H1 (cell line): ENCODE measurements around the gene ICAM2. TPM values are rescaled to one million over a fixed set of nuclear protein-coding genes. Genes with fewer than 3 reads are reported as not detected.

Source experiments
- CTCF ChIA-PET: fragments of 300-600 bp; sonication (Branson Sonifier 250); formaldehyde crosslinking; loops from one replicate; lab custom pipeline; 2021; ENCODE audit not compliant: partially characterized antibody; lab: Charles Lee
- POLR2A ChIA-PET: fragments of 300-600 bp; sonication (Branson Sonifier 250); formaldehyde crosslinking; loops from one replicate; lab custom pipeline; 2021; ENCODE audit warnings: inconsistent platforms; ENCODE audit not compliant: partially characterized antibody; lab: Charles Lee
- DNase-seq, 2 experiments: peaks; one replicate each; pipeline versions ENCODE4 v3.0.0 to v3.0.0-alpha.2; 2010 to 2022; ENCODE audit warnings: low spot score in 2 of 2, low read depth in 1 of 2, mixed read lengths in 1 of 2
- FAIRE-seq: peaks from 2 replicates; lab custom pipeline; 2011; peaks lifted over from hg19 to GRCh38; lab: Jason Lieb, UNC
- H2AFZ ChIP-seq: 2 replicates; pipeline ENCODE4 v1.8.1; 2012; ENCODE audit warnings: low read length, inconsistent platforms
- H2AK5ac ChIP-seq: 2 replicates; pipeline ENCODE4 v1.6.1; 2013; ENCODE audit warnings: low read depth, low read length
- H2BK120ac ChIP-seq: replicated peaks from 2 replicates; pipeline ENCODE3; 2013; ENCODE audit warnings: low read depth, low read length, inconsistent platforms
- H2BK12ac ChIP-seq: 2 replicates; pipeline ENCODE4 v1.6.1; 2013; ENCODE audit warnings: low read depth, low read length
- H2BK15ac ChIP-seq: 2 replicates; pipeline ENCODE4 v1.6.1; 2013; ENCODE audit warnings: low read length
- H2BK20ac ChIP-seq: 2 replicates; pipeline ENCODE4 v1.6.1; 2013; ENCODE audit warnings: low read length
- H2BK5ac ChIP-seq: 2 replicates; pipeline ENCODE4 v1.6.1; 2013; ENCODE audit warnings: low read depth, low read length
- H3K14ac ChIP-seq: 2 replicates; pipeline ENCODE4 v1.6.1; 2013; ENCODE audit warnings: inconsistent platforms; ENCODE audit not compliant: insufficient read length
- H3K18ac ChIP-seq: 2 replicates; pipeline ENCODE4 v1.6.1; 2013; ENCODE audit warnings: low read length; ENCODE audit errors: extremely low read depth
- H3K23ac ChIP-seq: 2 replicates; pipeline ENCODE4 v1.6.1; 2013; ENCODE audit warnings: inconsistent platforms; ENCODE audit not compliant: insufficient read length
- H3K23me2 ChIP-seq: 2 replicates; pipeline ENCODE4 v1.6.1; 2013; ENCODE audit warnings: low read depth, low read length
- H3K27ac ChIP-seq: 2 replicates; pipeline ENCODE4 v1.6.1; 2011; ENCODE audit warnings: low read depth, low read length, inconsistent platforms
- H3K27me3 ChIP-seq, 4 experiments: replicated peaks in 1 of 4; 1 replicate in 1 of 4; 2 replicates in 3 of 4; pipeline versions ENCODE4 v1.6.1 to v1.8.1; 2011 to 2013; ENCODE audit warnings: low read length in 3 of 4, mild to moderate bottlenecking in 3 of 4, inconsistent platforms in 2 of 4, mixed read lengths in 2 of 4, moderate library complexity in 1 of 4; ENCODE audit not compliant: control insufficient read depth in 3 of 4, insufficient read depth in 3 of 4; ENCODE audit errors: extremely low read depth in 1 of 4
- H3K36me3 ChIP-seq, 4 experiments: 2 replicates each; pipeline versions ENCODE4 v1.6.1 to v1.8.1; 2011 to 2013; ENCODE audit warnings: mild to moderate bottlenecking in 4 of 4, low read length in 3 of 4, moderate library complexity in 2 of 4, control low read depth in 1 of 4, inconsistent platforms in 1 of 4; ENCODE audit not compliant: insufficient read depth in 4 of 4, control insufficient read depth in 2 of 4
- H3K4ac ChIP-seq: replicated peaks from 2 replicates; pipeline ENCODE3; 2013; ENCODE audit warnings: low read length, low read depth, mixed read lengths, inconsistent platforms; ENCODE audit not compliant: insufficient read length
- H3K4me1 ChIP-seq, 4 experiments: replicated peaks in 1 of 4; 1 replicate in 1 of 4; 2 replicates in 3 of 4; pipeline versions ENCODE4 v1.6.1 to v1.8.1; 2011 to 2013; ENCODE audit warnings: low read length in 3 of 4, inconsistent platforms in 2 of 4, mixed read lengths in 1 of 4; ENCODE audit not compliant: insufficient read depth in 4 of 4, control insufficient read depth in 3 of 4
- H3K4me2 ChIP-seq, 2 experiments: 2 replicates each; pipeline versions ENCODE4 v1.6.1 to v1.8.1; 2011 to 2013; ENCODE audit warnings: low read depth in 2 of 2, low read length in 2 of 2, control low read depth in 1 of 2, inconsistent platforms in 1 of 2, mild to moderate bottlenecking in 1 of 2; ENCODE audit not compliant: insufficient read depth in 1 of 2
- H3K4me3 ChIP-seq, 4 experiments: fragments of 200-600, 300-600 bp in 1 of 4; sonication (generic), shearing (Covaris generic), sonication (Bioruptor Twin) in 1 of 4; 2 replicates each; pipeline versions ENCODE4 v1.5.1 to v1.8.1; 2011 to 2016; ENCODE audit warnings: low read length in 4 of 4, low read depth in 3 of 4, control low read depth in 2 of 4, inconsistent platforms in 2 of 4, mild to moderate bottlenecking in 2 of 4, mixed read lengths in 1 of 4, moderate library complexity in 1 of 4; ENCODE audit not compliant: insufficient read depth in 2 of 4; ENCODE audit errors: extremely low read depth in 1 of 4
- H3K56ac ChIP-seq: replicated peaks from 2 replicates; pipeline ENCODE3; 2013; ENCODE audit warnings: low read depth, mild to moderate bottlenecking, mixed read lengths, low read length, inconsistent platforms; ENCODE audit not compliant: insufficient read length
- H3K79me1 ChIP-seq: 2 replicates; pipeline ENCODE4 v1.6.1; 2013; ENCODE audit warnings: low read depth, low read length, control low read depth
- H3K79me2 ChIP-seq, 2 experiments: 2 replicates each; pipeline versions ENCODE4 v1.6.1 to v1.8.1; 2012 to 2013; ENCODE audit warnings: low read length in 2 of 2, mild to moderate bottlenecking in 2 of 2, inconsistent platforms in 1 of 2; ENCODE audit not compliant: insufficient read depth in 2 of 2, control insufficient read depth in 1 of 2
- H3K9ac ChIP-seq, 4 experiments: replicated peaks in 1 of 4; 1 replicate in 1 of 4; 2 replicates in 3 of 4; pipeline versions ENCODE4 v1.6.1 to v1.8.1; 2011 to 2013; ENCODE audit warnings: low read depth in 3 of 4, low read length in 3 of 4, control low read depth in 2 of 4, mild to moderate bottlenecking in 2 of 4, moderate library complexity in 2 of 4, inconsistent platforms in 1 of 4; ENCODE audit errors: extremely low read depth in 1 of 4
- H3K9me3 ChIP-seq, 2 experiments: 2 replicates each; pipeline versions ENCODE4 v1.6.1 to v1.8.1; 2012 to 2013; ENCODE audit warnings: mild to moderate bottlenecking in 2 of 2, moderate library complexity in 2 of 2, control low read depth in 1 of 2, inconsistent platforms in 1 of 2, low read depth in 1 of 2, low read length in 1 of 2, mixed read lengths in 1 of 2; ENCODE audit not compliant: insufficient read depth in 2 of 2
- H4K20me1 ChIP-seq, 2 experiments: replicated peaks in 1 of 2; 2 replicates each; pipeline versions ENCODE3 to v1.8.1; 2011 to 2013; ENCODE audit warnings: inconsistent platforms in 2 of 2, low read length in 2 of 2, mild to moderate bottlenecking in 1 of 2; ENCODE audit not compliant: insufficient read depth in 2 of 2, control insufficient read depth in 1 of 2
- H4K5ac ChIP-seq: 2 replicates; pipeline ENCODE4 v1.6.1; 2013; ENCODE audit warnings: low read length, low read depth, mixed read lengths, inconsistent platforms; ENCODE audit not compliant: insufficient read length
- H4K8ac ChIP-seq: 2 replicates; pipeline ENCODE4 v1.8.0; 2013; ENCODE audit warnings: mild to moderate bottlenecking, moderate library complexity, low read length, inconsistent platforms; ENCODE audit not compliant: insufficient read depth; ENCODE audit errors: extremely low read depth
- H4K91ac ChIP-seq: replicated peaks from 2 replicates; pipeline ENCODE3; 2013; ENCODE audit warnings: low read length, mixed read lengths, inconsistent platforms; ENCODE audit not compliant: insufficient read length
- BACH1 ChIP-seq: IDR thresholded peaks from 2 replicates; pipeline ENCODE4 v1.6.1; 2012; ENCODE audit warnings: low read length, improper control_type of control experiment
- BRCA1 ChIP-seq: IDR thresholded peaks from 2 replicates; pipeline ENCODE4 v1.6.1; 2012; ENCODE audit warnings: low read depth, low read length, improper control_type of control experiment
- GABPA ChIP-seq: IDR thresholded peaks from 2 replicates; pipeline ENCODE4 v1.6.1; 2011; ENCODE audit warnings: mild to moderate bottlenecking, low read length, moderate library complexity, borderline replicate concordance; ENCODE audit not compliant: insufficient read depth
- HDAC2 ChIP-seq, 2 experiments: fragments of 300-600 bp in 1 of 2; sonication (generic) in 1 of 2; IDR thresholded peaks; 2 replicates each; pipeline ENCODE4 v1.6.1; 2011 to 2012; ENCODE audit warnings: low read depth in 2 of 2, low read length in 2 of 2, mild to moderate bottlenecking in 2 of 2, moderate library complexity in 2 of 2, borderline replicate concordance in 1 of 2, inconsistent platforms in 1 of 2
- NRF1 ChIP-seq: IDR thresholded peaks from 2 replicates; pipeline ENCODE4 v1.6.1; 2011; ENCODE audit warnings: mild to moderate bottlenecking, low read depth, low read length, improper control_type of control experiment
- POLR2AphosphoS5 ChIP-seq: IDR thresholded peaks from 2 replicates; pipeline ENCODE4 v1.6.1; 2011; ENCODE audit warnings: low read depth, low read length
- RFX5 ChIP-seq: IDR thresholded peaks from 2 replicates; pipeline ENCODE4 v1.6.1; 2011; ENCODE audit warnings: low read depth, low read length, improper control_type of control experiment, borderline replicate concordance
- SAP30 ChIP-seq: fragments of 300-600 bp; sonication (generic); IDR thresholded peaks from 2 replicates; pipeline ENCODE4 v1.7.1; 2012; ENCODE audit warnings: low read length, moderate library complexity, mild to moderate bottlenecking, inconsistent platforms; ENCODE audit not compliant: insufficient read depth, insufficient replicate concordance
- SIN3A ChIP-seq, 2 experiments: IDR thresholded peaks in 1 of 2; conservative IDR thresholded peaks in 1 of 2; 2 replicates each; pipeline ENCODE4 v1.6.1; 2011 to 2012; ENCODE audit warnings: low read length in 2 of 2, improper control_type of control experiment in 1 of 2, low read depth in 1 of 2, mild to moderate bottlenecking in 1 of 2
- SIRT6 ChIP-seq: IDR thresholded peaks from one replicate; pipeline ENCODE4 v1.7.1; 2012; ENCODE audit warnings: low read length, inconsistent platforms
- SP2 ChIP-seq: IDR thresholded peaks from 2 replicates; pipeline ENCODE4 v1.6.1; 2012; ENCODE audit warnings: mild to moderate bottlenecking, low read length, inconsistent platforms
- TEAD4 ChIP-seq: IDR thresholded peaks from 2 replicates; pipeline ENCODE4 v1.6.1; 2012; ENCODE audit warnings: low read depth, low read length, inconsistent platforms, mixed read lengths
- WGBS, 2 experiments: shearing (Covaris generic) in 1 of 2; methylation state at CpG; one replicate each; pipeline versions ENCODE4 v1.1.6 to v1.1.7; 2013 to 2015; ENCODE audit warnings: low lambda C conversion rate in 2 of 2, mixed read lengths in 2 of 2, inconsistent platforms in 1 of 2, low coverage in 1 of 2, missing lambda C conversion rate in 1 of 2; ENCODE audit not compliant: insufficient replicate concordance in 2 of 2, insufficient coverage in 1 of 2, insufficient read length in 1 of 2; ENCODE audit errors: extremely low coverage in 1 of 2, missing lambda C conversion rate in 1 of 2; 5-methylcytosine and 5-hydroxymethylcytosine counted together
- polyA plus RNA-seq, 7 experiments: library from polyadenylated mRNA; depleted of rRNA in 3 of 7; stranded (reverse) in 5 of 7; unstranded in 2 of 7; fragments of >200 nt in 5 of 7; fragments of 200-250 nt in 2 of 7; gene quantifications; 1 replicate in 5 of 7; 2 replicates in 1 of 7; 4 replicates in 1 of 7; pipeline versions ENCODE4 v1.2.1 to v1.2.3, GENCODE V29; 2011 to 2013; ENCODE audit warnings: missing spikeins in 2 of 7, mixed read lengths in 2 of 7
- total RNA-seq: library from RNA; stranded (reverse); fragmentation: NEBNext Ultra II Directional; extraction: Animal tissue kit (Norgen Biotek cat#: 25700); gene quantifications from 2 replicates; pipeline ENCODE4 v1.2.1, GENCODE V29; 2021
- TF ChIP-seq, protein P1 (sequence below): IDR thresholded peaks from 2 replicates; pipeline ENCODE4 v1.6.1; 2011; ENCODE audit warnings: low read length, improper control_type of control experiment

ICAM2 gene
- total and polyA plus RNA-seq, 2 of the 8 experiments (the other 6 are each of a cell fraction or from before 2014, with no cell fraction given) = 0.45 to 0.63 TPM

DNA sequence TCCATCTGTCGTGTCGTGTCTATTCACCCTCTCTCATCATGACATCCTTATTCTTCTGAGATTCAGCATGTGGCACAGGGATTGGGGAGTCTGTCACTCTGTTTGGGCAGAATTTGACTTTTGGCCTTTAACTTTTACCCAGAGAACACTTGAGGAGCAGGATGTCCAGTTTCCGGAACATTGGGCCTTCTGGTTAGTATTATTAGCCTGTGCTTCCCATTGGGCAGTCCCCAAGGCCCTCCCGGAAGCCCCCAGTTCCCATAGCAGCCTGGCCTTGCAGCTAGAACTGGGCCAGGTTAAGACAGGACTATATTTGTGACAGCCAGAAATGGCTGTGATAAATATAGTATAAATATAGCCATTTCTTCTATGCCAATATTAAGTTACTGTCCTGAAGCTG is 57.3 kb downstream of the ICAM2 start:
- no peak overlapping the region for H2BK120ac ChIP-seq
- H3K36me3 ChIP-seq = no peaks in the 10 kb centered on the region
- no peak overlapping the region for H3K23ac ChIP-seq
- CTCF ChIA-PET = interaction anchor here (1.0 to 4.6 kb wide), 6 partner anchors 12 to 52 kb away, joined by 3 to 19 read pairs (median 7); partner anchors contain the start of genes CD79B, CSHL1 and GH1
- no peak overlapping the region for H3K27ac ChIP-seq
- 0 out of 2 replicates have a peak, but pooled peaks cover 2% of the 10 kb centered on the region for H3K79me1 ChIP-seq
- H2BK12ac ChIP-seq = no peak overlapping the region
- no peak overlapping the region for H4K8ac ChIP-seq
- H4K5ac ChIP-seq = no peak overlapping the region
- H3K14ac ChIP-seq = no peak overlapping the region
- peaks cover 8% of the 10 kb centered on the region for H3K23me2 ChIP-seq
- no peaks in the 10 kb centered on the region for H3K27me3 ChIP-seq
- H3K18ac ChIP-seq = no peak overlapping the region
- H2BK20ac ChIP-seq = no peak overlapping the region
- FAIRE-seq (no peak), DNase-seq (no peak)
- H2AFZ ChIP-seq = no peak overlapping the region
- no peak overlapping the region for H2AK5ac ChIP-seq
- peaks cover 0 to 4% of the 10 kb centered on the region in 2 experiments for H4K20me1 ChIP-seq
- H2BK15ac ChIP-seq = no peak overlapping the region
- no peaks in the 10 kb centered on the region for H3K79me2 ChIP-seq
- H3K4ac ChIP-seq = no peak overlapping the region
- peaks cover 0 to 20% (median 9%) of the 10 kb centered on the region in 4 experiments; a peak in 6 of 7 replicates for H3K4me1 ChIP-seq
- no peak overlapping the region for H3K56ac ChIP-seq
- WGBS, 2 experiments = 97% methylated on average over 4 of the region's 4 CpGs; no CpG with 5 or more reads in 1 of the 2 experiments
- H3K9ac ChIP-seq = no peak overlapping the region
- no peak overlapping the region; a peak in 1 of 4 replicates for H3K4me2 ChIP-seq
- H2BK5ac ChIP-seq = 0 out of 2 replicates have a peak overlapping the region, but pooled peaks have one; percentile 20
- POLR2A ChIA-PET = no interaction called here
- H3K9me3 ChIP-seq = no peaks in the 10 kb centered on the region; a peak in 1 of 4 replicates
- H4K91ac ChIP-seq = no peak overlapping the region
- H3K4me3 ChIP-seq = no peak overlapping the region
- TF ChIP-seq TEAD4 = no peak
- no peak for TF ChIP-seq POLR2AphosphoS5
- no peak for TF ChIP-seq BACH1
- no peak for TF ChIP-seq NRF1
- TF ChIP-seq SP2 = no peak
- TF ChIP-seq RFX5 = no peak
- TF ChIP-seq BRCA1 = no peak
- TF ChIP-seq SIN3A (conservative IDR thresholded peaks at IDR 0.05 in 1 of 2, IDR thresholded peaks at IDR 0.05 in 1 of 2; ENCODE audit: low read depth in 1 of 2, low read length in 2 of 2) = no peak
- no peak for TF ChIP-seq GABPA
- TF ChIP-seq, protein P1, sequence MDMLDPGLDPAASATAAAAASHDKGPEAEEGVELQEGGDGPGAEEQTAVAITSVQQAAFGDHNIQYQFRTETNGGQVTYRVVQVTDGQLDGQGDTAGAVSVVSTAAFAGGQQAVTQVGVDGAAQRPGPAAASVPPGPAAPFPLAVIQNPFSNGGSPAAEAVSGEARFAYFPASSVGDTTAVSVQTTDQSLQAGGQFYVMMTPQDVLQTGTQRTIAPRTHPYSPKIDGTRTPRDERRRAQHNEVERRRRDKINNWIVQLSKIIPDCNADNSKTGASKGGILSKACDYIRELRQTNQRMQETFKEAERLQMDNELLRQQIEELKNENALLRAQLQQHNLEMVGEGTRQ = no peak
- TF ChIP-seq SAP30 = no peak
- no peak for TF ChIP-seq SIRT6
- TF ChIP-seq HDAC2 (IDR thresholded peaks at IDR 0.05; ENCODE audit: borderline replicate concordance in 1 of 2, low read depth in 2 of 2, low read length in 2 of 2) = no peak
